GM12801 (cell line): ENCODE measurements around the gene IQSEC1.

Source experiments
- TF ChIP-seq, protein P1 (sequence below): IDR thresholded peaks from one replicate; pipeline ENCODE4 v1.5.1; 2011; ENCODE audit warnings: control low read depth; ENCODE audit not compliant: insufficient read length; ENCODE audit errors: extremely low read depth

Gene IQSEC1

GRCh38 chr3:12990781-12991480 lies 82.3 kb downstream of the IQSEC1 start:
- TF ChIP-seq, protein P1, sequence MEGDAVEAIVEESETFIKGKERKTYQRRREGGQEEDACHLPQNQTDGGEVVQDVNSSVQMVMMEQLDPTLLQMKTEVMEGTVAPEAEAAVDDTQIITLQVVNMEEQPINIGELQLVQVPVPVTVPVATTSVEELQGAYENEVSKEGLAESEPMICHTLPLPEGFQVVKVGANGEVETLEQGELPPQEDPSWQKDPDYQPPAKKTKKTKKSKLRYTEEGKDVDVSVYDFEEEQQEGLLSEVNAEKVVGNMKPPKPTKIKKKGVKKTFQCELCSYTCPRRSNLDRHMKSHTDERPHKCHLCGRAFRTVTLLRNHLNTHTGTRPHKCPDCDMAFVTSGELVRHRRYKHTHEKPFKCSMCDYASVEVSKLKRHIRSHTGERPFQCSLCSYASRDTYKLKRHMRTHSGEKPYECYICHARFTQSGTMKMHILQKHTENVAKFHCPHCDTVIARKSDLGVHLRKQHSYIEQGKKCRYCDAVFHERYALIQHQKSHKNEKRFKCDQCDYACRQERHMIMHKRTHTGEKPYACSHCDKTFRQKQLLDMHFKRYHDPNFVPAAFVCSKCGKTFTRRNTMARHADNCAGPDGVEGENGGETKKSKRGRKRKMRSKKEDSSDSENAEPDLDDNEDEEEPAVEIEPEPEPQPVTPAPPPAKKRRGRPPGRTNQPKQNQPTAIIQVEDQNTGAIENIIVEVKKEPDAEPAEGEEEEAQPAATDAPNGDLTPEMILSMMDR: no peak

DNA sequence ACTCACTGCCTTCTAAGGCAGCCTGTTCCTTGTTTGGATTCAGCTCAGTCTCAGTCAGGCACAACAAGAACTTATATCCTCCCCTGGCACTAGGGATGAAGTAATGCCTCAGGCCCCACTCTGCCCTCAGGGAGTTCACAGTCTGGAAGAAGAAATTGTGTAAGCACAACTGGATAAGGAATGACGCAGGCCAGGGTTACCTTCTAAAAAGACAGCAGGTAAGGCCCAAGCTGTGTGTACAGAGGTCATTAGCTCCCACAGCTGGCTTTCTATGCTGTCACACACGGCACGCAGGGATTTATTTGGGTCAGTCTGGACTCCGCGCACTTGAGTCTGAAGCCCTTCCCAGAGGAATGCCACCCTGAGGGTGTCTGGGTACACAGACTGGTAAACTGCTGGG lies 82.9 kb downstream of the IQSEC1 start:
- TF ChIP-seq, protein P1: no peak

GRCh38 chr3:12988728-12989454 lies 84.3 kb downstream of the IQSEC1 start:
- TF ChIP-seq, protein P1: no peak

GRCh38 chr3:12987602-12988001 lies 85.6 kb downstream of the IQSEC1 start:
- TF ChIP-seq, protein P1: no peak

DNA sequence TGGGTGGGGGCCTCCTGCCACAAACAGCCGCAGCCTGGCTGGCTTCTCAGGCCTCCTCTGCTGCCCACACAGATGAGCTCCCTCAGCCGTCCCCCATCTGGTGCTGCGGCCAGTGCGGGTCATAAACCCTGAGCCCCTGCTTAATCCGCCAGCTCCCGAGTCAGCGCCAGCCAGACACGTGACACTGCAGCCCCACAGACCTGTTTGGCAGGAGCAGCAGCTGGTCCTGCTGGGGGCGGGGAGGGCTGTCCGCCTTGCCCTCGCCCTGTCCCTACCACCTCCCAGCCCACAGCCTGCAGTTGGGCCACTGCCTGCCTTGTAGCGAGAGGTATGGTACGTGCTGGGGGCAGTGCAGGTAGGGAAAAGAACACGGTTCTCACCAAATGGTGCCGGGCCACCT lies 86.2 kb downstream of the IQSEC1 start:
- TF ChIP-seq, protein P1: no peak

DNA sequence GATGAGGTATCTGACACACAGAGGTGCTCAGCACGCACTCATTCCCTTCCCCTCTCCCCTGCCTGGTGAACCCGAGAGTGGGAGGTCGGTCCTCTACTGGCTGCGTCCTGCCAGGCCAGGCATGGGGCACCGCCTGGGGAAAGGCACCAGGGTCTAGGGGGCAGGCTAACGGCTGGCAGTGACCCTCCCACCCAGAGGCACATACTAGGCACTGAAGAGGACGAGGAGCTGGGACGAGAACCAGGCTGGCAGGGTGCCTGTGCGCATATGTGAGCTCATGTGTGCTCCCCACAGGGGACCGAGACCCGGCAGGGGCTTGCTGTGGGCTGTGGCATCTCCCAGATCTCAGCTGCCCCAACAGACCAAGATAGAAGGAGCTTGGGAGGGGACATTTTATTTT lies 86.7 kb downstream of the IQSEC1 start:
- TF ChIP-seq, protein P1: no peak

DNA sequence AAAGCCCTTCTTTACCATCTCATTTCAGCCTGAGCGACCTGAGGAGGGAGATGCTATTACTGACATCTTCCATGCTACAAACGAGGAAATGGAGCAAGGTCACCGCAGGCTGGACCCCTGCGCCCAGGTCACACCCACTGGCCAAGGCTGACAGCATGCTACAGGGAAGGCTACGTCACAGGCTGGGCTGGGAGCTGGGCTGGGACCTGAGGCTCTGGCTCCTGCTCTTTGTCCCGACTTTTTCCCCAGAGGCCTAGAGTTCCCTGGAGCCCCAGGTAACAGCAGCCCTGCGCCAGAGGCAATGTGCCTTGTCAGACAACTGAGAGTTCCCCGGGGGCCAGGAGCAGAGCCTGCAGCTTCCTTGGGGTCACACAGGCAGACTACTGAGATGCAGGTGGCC lies 87.2 kb downstream of the IQSEC1 start:
- TF ChIP-seq, protein P1: no peak
